HEK293 (cell line): ENCODE data around the gene PTK7.

Experiments
- ELK4 ChIP-seq: IDR thresholded peaks from 2 replicates; pipeline ENCODE4 v1.6.1; 2011; ENCODE audit warnings: mild to moderate bottlenecking, low read depth, low read length, borderline replicate concordance
- GLI4 ChIP-seq: fragments of 450-650 bp; formaldehyde crosslinking; IDR thresholded peaks from 2 replicates; pipeline ENCODE4 v1.5.1; 2016; ENCODE audit warnings: missing biosample characterization, missing genetic modification characterization
- GLIS1 ChIP-seq: fragments of 450-650 bp; formaldehyde crosslinking; IDR thresholded peaks from 2 replicates; pipeline ENCODE4 v1.5.1; 2016; ENCODE audit warnings: missing biosample characterization, missing genetic modification characterization
- OSR2 ChIP-seq: fragments of 450-650 bp; formaldehyde crosslinking; IDR thresholded peaks from 2 replicates; pipeline ENCODE4 v1.5.1; 2016; ENCODE audit warnings: missing biosample characterization, missing genetic modification characterization
- PBX3 ChIP-seq: sonication (generic); formaldehyde crosslinking; IDR thresholded peaks from 2 replicates; pipeline ENCODE4 v1.8.1; 2022; ENCODE audit warnings: mild to moderate bottlenecking, moderate library complexity, missing genetic modification reagents
- PRDM1 ChIP-seq: fragments of 450-650 bp; formaldehyde crosslinking; IDR thresholded peaks from 2 replicates; pipeline ENCODE4; 2016; ENCODE audit warnings: missing biosample characterization, missing genetic modification characterization
- REPIN1 ChIP-seq: fragments of 450-650 bp; formaldehyde crosslinking; IDR thresholded peaks from 2 replicates; pipeline ENCODE4 v1.5.1; 2017; ENCODE audit warnings: missing biosample characterization, missing genetic modification characterization, low read depth
- SCRT2 ChIP-seq: fragments of 450-650 bp; formaldehyde crosslinking; IDR thresholded peaks from 2 replicates; pipeline ENCODE4 v1.5.1; 2016; ENCODE audit warnings: missing biosample characterization, missing genetic modification characterization
- ZBTB48 ChIP-seq: fragments of 450-650 bp; formaldehyde crosslinking; IDR thresholded peaks from 2 replicates; pipeline ENCODE4 v1.5.1; 2016; ENCODE audit warnings: missing biosample characterization, missing genetic modification characterization
- ZBTB8A ChIP-seq: fragments of 450-650 bp; formaldehyde crosslinking; IDR thresholded peaks from 2 replicates; pipeline ENCODE4 v1.5.1; 2016; ENCODE audit warnings: missing biosample characterization, missing genetic modification characterization
- ZNF133 ChIP-seq: fragments of 450-650 bp; formaldehyde crosslinking; IDR thresholded peaks from 2 replicates; pipeline ENCODE4 v1.5.1; 2016; ENCODE audit warnings: missing biosample characterization, missing genetic modification characterization
- ZNF148 ChIP-seq: fragments of 450-650 bp; formaldehyde crosslinking; IDR thresholded peaks from 2 replicates; pipeline ENCODE4 v1.5.0; 2017; ENCODE audit warnings: missing biosample characterization, missing genetic modification characterization, borderline replicate concordance
- ZNF157 ChIP-seq: fragments of 450-650 bp; formaldehyde crosslinking; IDR thresholded peaks from 2 replicates; pipeline ENCODE4 v1.5.1; 2016; ENCODE audit warnings: missing biosample characterization, missing genetic modification characterization
- ZNF274 ChIP-seq, 2 experiments: fragments of 200-500 bp in 1 of 2; fragments of 450-650 bp in 1 of 2; sonication (Bioruptor generic) in 1 of 2; formaldehyde crosslinking in 1 of 2; IDR thresholded peaks; 2 replicates each; pipeline versions ENCODE4 v1.5.1 to v1.6.1; 2014 to 2016; ENCODE audit warnings: borderline replicate concordance in 1 of 2, inconsistent platforms in 1 of 2, low read length in 1 of 2, missing biosample characterization in 1 of 2, missing genetic modification characterization in 1 of 2
- ZNF292 ChIP-seq: fragments of 450-650 bp; formaldehyde crosslinking; IDR thresholded peaks from 2 replicates; pipeline ENCODE4 v1.5.1; 2016; ENCODE audit warnings: low read depth, missing biosample characterization, missing genetic modification characterization, borderline replicate concordance
- ZNF362 ChIP-seq: fragments of 450-650 bp; formaldehyde crosslinking; IDR thresholded peaks from 2 replicates; pipeline ENCODE4 v1.5.1; 2016; ENCODE audit warnings: missing biosample characterization, missing genetic modification characterization
- ZNF404 ChIP-seq: fragments of 450-650 bp; formaldehyde crosslinking; IDR thresholded peaks from 2 replicates; pipeline ENCODE4 v1.5.1; 2017; ENCODE audit warnings: missing biosample characterization, missing genetic modification characterization
- ZNF416 ChIP-seq: fragments of 450-650 bp; formaldehyde crosslinking; IDR thresholded peaks from 2 replicates; pipeline ENCODE4 v1.5.1; 2016; ENCODE audit warnings: missing biosample characterization, missing genetic modification characterization
- ZNF530 ChIP-seq: fragments of 450-650 bp; formaldehyde crosslinking; IDR thresholded peaks from 2 replicates; pipeline ENCODE4 v1.5.1; 2016; ENCODE audit warnings: low read depth, missing biosample characterization, missing genetic modification characterization
- ZNF549 ChIP-seq: fragments of 450-650 bp; IDR thresholded peaks from 2 replicates; pipeline ENCODE4 v1.5.1; 2018; ENCODE audit warnings: missing biosample characterization, missing genetic modification characterization, mild to moderate bottlenecking, inconsistent platforms, moderate library complexity
- ZNF558 ChIP-seq: fragments of 450-650 bp; formaldehyde crosslinking; IDR thresholded peaks from 2 replicates; pipeline ENCODE4 v1.5.1; 2016; ENCODE audit warnings: missing biosample characterization, missing genetic modification characterization
- ZNF571 ChIP-seq: fragments of 450-650 bp; formaldehyde crosslinking; IDR thresholded peaks from 2 replicates; pipeline ENCODE4 v1.5.0; 2017; ENCODE audit warnings: missing biosample characterization, missing genetic modification characterization
- ZNF600 ChIP-seq: fragments of 450-650 bp; formaldehyde crosslinking; IDR thresholded peaks from 2 replicates; pipeline ENCODE4 v1.5.1; 2016; ENCODE audit warnings: missing biosample characterization, missing genetic modification characterization
- ZNF626 ChIP-seq: fragments of 450-650 bp; sonication (Bioruptor Pico); formaldehyde crosslinking; IDR thresholded peaks from 2 replicates; pipeline ENCODE4 v1.5.1; 2018; ENCODE audit warnings: missing biosample characterization, missing genetic modification characterization, inconsistent platforms
- ZNF645 ChIP-seq: fragments of 450-650 bp; formaldehyde crosslinking; IDR thresholded peaks from 2 replicates; pipeline ENCODE4; 2016; ENCODE audit warnings: missing biosample characterization, missing genetic modification characterization
- ZNF704 ChIP-seq: fragments of 450-650 bp; formaldehyde crosslinking; IDR thresholded peaks from 2 replicates; pipeline ENCODE4 v1.5.1; 2016; ENCODE audit warnings: missing biosample characterization, missing genetic modification characterization
- ZNF830 ChIP-seq: fragments of 450-650 bp; IDR thresholded peaks from 2 replicates; pipeline ENCODE4 v1.5.0; 2018; ENCODE audit warnings: missing biosample characterization, missing genetic modification characterization, low read depth, mild to moderate bottlenecking, moderate library complexity
- ZNF837 ChIP-seq: fragments of 450-650 bp; formaldehyde crosslinking; IDR thresholded peaks from 2 replicates; pipeline ENCODE4 v1.5.1; 2016; ENCODE audit warnings: missing biosample characterization, missing genetic modification characterization
- ZNF843 ChIP-seq: fragments of 450-650 bp; formaldehyde crosslinking; IDR thresholded peaks from 2 replicates; pipeline ENCODE4 v1.5.1; 2016; ENCODE audit warnings: missing biosample characterization, missing genetic modification characterization
- ZSCAN23 ChIP-seq: fragments of 450-650 bp; formaldehyde crosslinking; IDR thresholded peaks from 2 replicates; pipeline ENCODE4 v1.5.1; 2016; ENCODE audit warnings: missing biosample characterization, missing genetic modification characterization
- ZSCAN4 ChIP-seq: fragments of 450-650 bp; formaldehyde crosslinking; IDR thresholded peaks from 2 replicates; pipeline ENCODE4 v1.5.1; 2017; ENCODE audit warnings: missing biosample characterization, missing genetic modification characterization

PTK7 gene

GRCh38 chr6:43053545-43054205 lies 22.4 kb upstream of the PTK7 start, which contains the start of gene CUL7 (continued):
- TF ChIP-seq PRDM1 (tag by site-specific recombination) (no peak), ZNF157 (no peak), ZNF645 (tag by site-specific recombination) (no peak), ZNF626 (tag by site-specific recombination) (no peak), ZNF362 (tag by site-specific recombination) (no peak), GLI4 (tag by site-specific recombination) (peak; percentile 71; the same call in 1 of the 2 replicates), ZNF843 (peak; percentile 55; the same call in 1 of the 2 replicates), ZNF558 (no peak), ZNF600 (tag by site-specific recombination) (no peak; the same call in 1 of the 2 replicates), ZSCAN23 (tag by site-specific recombination) (no peak), SCRT2 (tag by site-specific recombination) (no peak), ZNF837 (tag by site-specific recombination) (no peak), ELK4 (peak; percentile 71; the same call in 1 of the 2 replicates), ZNF571 (tag by site-specific recombination) (no peak), ZBTB8A (tag by site-specific recombination) (no peak; the same call in none of the 2 replicates), REPIN1 (tag by site-specific recombination) (no peak), ZNF530 (tag by site-specific recombination) (no peak), GLIS1 (tag by site-specific recombination) (peak; percentile 86), ZNF704 (tag by site-specific recombination) (no peak), ZNF830 (no peak), ZNF292 (tag by site-specific recombination) (no peak), OSR2 (tag by site-specific recombination) (0 out of 2 replicates have a peak, but pooled peaks have one; percentile 15), ZSCAN4 (peak; percentile 40), ZNF133 (tag by site-specific recombination) (no peak), ZNF274 (IDR thresholded peaks at IDR 0.05; ENCODE audit: low read length) (no peak), ZNF274 (tag by site-specific recombination; IDR thresholded peaks at IDR 0.05; ENCODE audit: borderline replicate concordance) (no peak), ZNF549 (tag by site-specific recombination) (no peak), ZNF416 (tag by site-specific recombination) (no peak), ZNF404 (tag by site-specific recombination) (no peak), ZNF148 (tag by site-specific recombination) (no peak), ZBTB48 (tag by site-specific recombination) (peak; percentile 96), PBX3 (CRISPR knock-in tag) (peak; percentile 81; the same call in 1 of the 2 replicates)
